Naive B cell (primary cell): ENCODE results near the gene AGPS. TPM values are rescaled to one million over a fixed set of nuclear protein-coding genes. Genes with fewer than 3 reads are reported as not detected.

Experiments used
- ATAC-seq, 2 donors: fragments of 150-1000 bp; cut with Tn5 transposase; 2 replicates each; pipeline ENCODE4 v1.10.0; 2021; ENCODE audit warnings: low read depth in 2 of 2, mild to moderate bottlenecking in 2 of 2, moderate library complexity in 2 of 2
- DNase-seq: peaks from one replicate; pipeline ENCODE4 v3.0.0; 2022
- H3K27ac Mint-ChIP-seq, 6 donors: one replicate each; pipeline ENCODE4 v1.8.0; 2020 to 2022; ENCODE audit warnings: mild to moderate bottlenecking in 6 of 6, mixed read lengths in 6 of 6, moderate library complexity in 5 of 6, inconsistent platforms in 2 of 6
- H3K27me3 Mint-ChIP-seq, 3 donors: one replicate each; pipeline ENCODE4 v1.8.0; 2021 to 2022; ENCODE audit warnings: mixed read lengths in 3 of 3, mild to moderate bottlenecking in 1 of 3
- H3K36me3 Mint-ChIP-seq, 2 donors: one replicate each; pipeline ENCODE4 v1.8.0; 2020 to 2022; ENCODE audit warnings: mixed read lengths in 2 of 2, inconsistent platforms in 1 of 2, mild to moderate bottlenecking in 1 of 2
- H3K4me1 Mint-ChIP-seq, 3 donors: one replicate each; pipeline ENCODE4 v1.8.0; 2020 to 2022; ENCODE audit warnings: mixed read lengths in 3 of 3, inconsistent platforms in 1 of 3, mild to moderate bottlenecking in 1 of 3, moderate library complexity in 1 of 3
- H3K4me3 Mint-ChIP-seq, 8 donors: one replicate each; pipeline ENCODE4 v1.8.0; 2020 to 2022; ENCODE audit warnings: mild to moderate bottlenecking in 8 of 8, mixed read lengths in 8 of 8, moderate library complexity in 8 of 8, inconsistent platforms in 2 of 8
- H3K9me3 Mint-ChIP-seq, 7 donors: one replicate each; pipeline ENCODE4 v1.8.0; 2020 to 2022; ENCODE audit warnings: mixed read lengths in 7 of 7, mild to moderate bottlenecking in 5 of 7, inconsistent platforms in 2 of 7, moderate library complexity in 1 of 7
- polyA plus RNA-seq, 6 donors: library from polyadenylated mRNA; unstranded; fragments of 300-500 nt; fragmentation: Illumina TruSeq; gene quantifications; one replicate each; pipeline ENCODE4 v1.2.3, GENCODE V29; 2021; ENCODE audit warnings: low read depth in 6 of 6

The AGPS gene
- polyA plus RNA-seq, 6 donors from 2014 or later: 8.1 to 12.6 (median 10.6) TPM

- ATAC-seq (no peak), DNase-seq (no peak)
- Mint-ChIP-seq H3K9me3 (no peaks in the 10 kb centered on the region), H3K27ac (peak overlapping the region in 3 of 6 donors; percentile 0 to 49 (median 9)), H3K4me1 (peaks cover 34 to 47% (median 47%) of the 10 kb centered on the region in 3 donors), H3K4me3 (peak overlapping the region in 2 of 8 donors; percentile 0 to 93), H3K27me3 (no peaks in the 10 kb centered on the region), H3K36me3 (peaks cover 5 to 10% of the 10 kb centered on the region in 2 donors)
Measured at GRCh38 chr2:177394594-177394973, 2.0 kb downstream of the AGPS start.

- Mint-ChIP-seq H3K4me3 (no peak overlapping the region), H3K36me3 (peaks cover 5 to 10% of the 10 kb centered on the region in 2 donors), H3K27ac (peak overlapping the region in 1 of 6 donors; percentile 46), H3K4me1 (peaks cover 34 to 47% (median 43%) of the 10 kb centered on the region in 3 donors), H3K9me3 (no peaks in the 10 kb centered on the region), H3K27me3 (no peaks in the 10 kb centered on the region)
- DNase-seq: no peak
- ATAC-seq: no peak
Measured at GRCh38 chr2:177395351-177396065, 2.9 kb downstream of the AGPS start.

GRCh38 chr2:177396703-177397460, 4.3 kb downstream of the AGPS start:
- DNase-seq (no peak), ATAC-seq (no peak)
- no peaks in the 10 kb centered on the region for H3K9me3 Mint-ChIP-seq
- H3K27ac Mint-ChIP-seq: peak overlapping the region in 1 of 6 donors; percentile 4
- H3K36me3 Mint-ChIP-seq: peaks cover 5 to 10% of the 10 kb centered on the region in 2 donors
- H3K4me1 Mint-ChIP-seq: peaks cover 35 to 44% (median 41%) of the 10 kb centered on the region in 3 donors
- peak overlapping the region in 1 of 8 donors; percentile 15 for H3K4me3 Mint-ChIP-seq
- no peaks in the 10 kb centered on the region for H3K27me3 Mint-ChIP-seq

GRCh38 chr2:177397481-177398289, 5.1 kb downstream of the AGPS start:
- Mint-ChIP-seq H3K27ac (peak overlapping the region in 1 of 6 donors; percentile 8), H3K27me3 (no peaks in the 10 kb centered on the region), H3K4me3 (peak overlapping the region in 1 of 8 donors; percentile 15)

GRCh38 chr2:177398290-177398683, 5.7 kb downstream of the AGPS start:
- Mint-ChIP-seq H3K4me1 (peaks cover 26 to 46% (median 40%) of the 10 kb centered on the region in 3 donors), H3K27ac (no peak overlapping the region), H3K9me3 (no peaks in the 10 kb centered on the region), H3K36me3 (peaks cover 5 to 10% of the 10 kb centered on the region in 2 donors), H3K4me3 (no peak overlapping the region), H3K27me3 (no peaks in the 10 kb centered on the region)
- DNase-seq (no peak), ATAC-seq (no peak)

More at GRCh38 chr2:177397481-177398289, 5.1 kb downstream of the AGPS start:
- no peak for ATAC-seq
- Mint-ChIP-seq H3K36me3 (peaks cover 5 to 10% of the 10 kb centered on the region in 2 donors), H3K4me1 (peaks cover 31 to 46% (median 42%) of the 10 kb centered on the region in 3 donors), H3K9me3 (no peaks in the 10 kb centered on the region)
- DNase-seq: no peak

GRCh38 chr2:177398791-177399190, 6.2 kb downstream of the AGPS start:
- H3K27ac Mint-ChIP-seq: no peak overlapping the region
- DNase-seq: no peak
- no peak for ATAC-seq
- peaks cover 5 to 10% of the 10 kb centered on the region in 2 donors for H3K36me3 Mint-ChIP-seq
- no peak overlapping the region for H3K4me3 Mint-ChIP-seq
- H3K4me1 Mint-ChIP-seq: peaks cover 21 to 44% (median 36%) of the 10 kb centered on the region in 3 donors
- H3K9me3 Mint-ChIP-seq: no peaks in the 10 kb centered on the region
- H3K27me3 Mint-ChIP-seq: no peaks in the 10 kb centered on the region

GRCh38 chr2:177399376-177399775, 6.8 kb downstream of the AGPS start:
- Mint-ChIP-seq H3K36me3 (peaks cover 5 to 10% of the 10 kb centered on the region in 2 donors), H3K27me3 (no peaks in the 10 kb centered on the region), H3K9me3 (no peaks in the 10 kb centered on the region), H3K4me1 (peaks cover 23 to 42% (median 33%) of the 10 kb centered on the region in 3 donors), H3K4me3 (no peak overlapping the region), H3K27ac (no peak overlapping the region)
- no peak for DNase-seq
- ATAC-seq: no peak

- Mint-ChIP-seq H3K4me3 (no peak overlapping the region), H3K27ac (no peak overlapping the region), H3K27me3 (no peaks in the 10 kb centered on the region), H3K36me3 (peaks cover 5 to 10% of the 10 kb centered on the region in 2 donors), H3K9me3 (no peaks in the 10 kb centered on the region), H3K4me1 (peaks cover 17 to 37% (median 30%) of the 10 kb centered on the region in 3 donors)
- DNase-seq (no peak), ATAC-seq (no peak)
Measured at GRCh38 chr2:177400337-177400923, 7.9 kb downstream of the AGPS start.

- ATAC-seq: no peak
- peaks cover 3 to 5% of the 10 kb centered on the region in 2 donors for H3K36me3 Mint-ChIP-seq
- no peak overlapping the region for H3K27ac Mint-ChIP-seq
Measured at GRCh38 chr2:177402096-177402495, 9.5 kb downstream of the AGPS start.

GRCh38 chr2:177403838-177404237, 11.3 kb downstream of the AGPS start:
- Mint-ChIP-seq H3K36me3 (peaks cover 0 to 5% of the 10 kb centered on the region in 2 donors), H3K27ac (peak overlapping the region in 1 of 6 donors; percentile 76), H3K4me3 (no peak overlapping the region), H3K4me1 (peaks cover 18 to 38% (median 23%) of the 10 kb centered on the region in 3 donors), H3K9me3 (no peaks in the 10 kb centered on the region), H3K27me3 (no peaks in the 10 kb centered on the region)
- no peak for DNase-seq
- no peak for ATAC-seq

More at GRCh38 chr2:177402096-177402495, 9.5 kb downstream of the AGPS start:
- Mint-ChIP-seq H3K9me3 (no peaks in the 10 kb centered on the region), H3K4me3 (no peak overlapping the region), H3K4me1 (peaks cover 14 to 45% (median 30%) of the 10 kb centered on the region in 3 donors), H3K27me3 (no peaks in the 10 kb centered on the region)
- no peak for DNase-seq

- H3K27me3 Mint-ChIP-seq: no peaks in the 10 kb centered on the region
- H3K4me3 Mint-ChIP-seq: no peak overlapping the region
- DNase-seq: no peak
- peaks cover 0 to 1% (median under 1%) of the 10 kb centered on the region in 7 donors for H3K9me3 Mint-ChIP-seq
- peak overlapping the region in 2 of 6 donors; percentile 47 to 76 for H3K27ac Mint-ChIP-seq
- H3K4me1 Mint-ChIP-seq: peaks cover 18 to 37% (median 23%) of the 10 kb centered on the region in 3 donors
- ATAC-seq: no peak
- H3K36me3 Mint-ChIP-seq: peaks cover 0 to 5% of the 10 kb centered on the region in 2 donors
Measured at GRCh38 chr2:177404243-177404642, 11.7 kb downstream of the AGPS start.

- H3K4me3 Mint-ChIP-seq: no peak overlapping the region
Measured at GRCh38 chr2:177405029-177405692, 12.6 kb downstream of the AGPS start.

More at GRCh38 chr2:177405029-177405692, 12.6 kb downstream of the AGPS start:
- H3K27me3 Mint-ChIP-seq: no peaks in the 10 kb centered on the region
- H3K4me1 Mint-ChIP-seq: peaks cover 20 to 37% (median 23%) of the 10 kb centered on the region in 3 donors
- H3K27ac Mint-ChIP-seq: peak overlapping the region in 1 of 6 donors; percentile 19
- peaks cover 0 to 5% of the 10 kb centered on the region in 2 donors for H3K36me3 Mint-ChIP-seq
- H3K9me3 Mint-ChIP-seq: peaks cover 0 to 5% (median 3%) of the 10 kb centered on the region in 7 donors
- DNase-seq: no peak
- no peak for ATAC-seq
